ENCODE measurements around the gene ZNF846.

DNA sequence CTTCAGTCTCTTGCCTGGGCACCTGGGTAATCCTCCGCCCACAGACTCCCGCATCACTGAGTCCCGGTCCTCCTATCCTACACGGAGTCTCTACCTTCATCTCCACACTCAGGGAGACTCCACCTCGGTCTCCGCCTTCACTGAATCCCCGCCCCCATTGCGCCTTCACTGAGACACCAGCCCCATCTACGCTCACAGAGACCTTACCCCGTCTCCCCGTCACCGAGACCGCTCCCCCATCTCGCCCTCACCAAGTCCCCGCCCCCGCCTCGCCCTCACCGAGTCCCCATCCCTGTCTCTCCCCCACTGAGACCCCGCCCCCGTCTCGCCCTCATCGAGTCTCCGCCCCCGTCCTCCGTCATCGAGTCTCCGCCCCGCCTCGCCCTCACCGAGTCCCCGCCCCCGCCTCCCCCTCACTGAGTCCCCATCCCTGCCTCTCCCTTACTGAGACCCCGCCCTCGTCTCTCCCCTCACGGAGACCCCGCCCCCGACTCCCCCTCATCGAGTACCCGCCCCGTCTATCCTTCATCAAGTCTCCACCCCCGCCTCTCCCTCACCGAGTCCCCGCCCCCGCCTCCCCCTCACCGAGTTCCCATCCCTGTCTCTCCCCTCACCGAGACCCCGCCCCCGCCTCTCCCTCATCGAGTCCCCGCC is 23.1 kb upstream of the ZNF846 start:
- TF ChIP-seq, protein P1, sequence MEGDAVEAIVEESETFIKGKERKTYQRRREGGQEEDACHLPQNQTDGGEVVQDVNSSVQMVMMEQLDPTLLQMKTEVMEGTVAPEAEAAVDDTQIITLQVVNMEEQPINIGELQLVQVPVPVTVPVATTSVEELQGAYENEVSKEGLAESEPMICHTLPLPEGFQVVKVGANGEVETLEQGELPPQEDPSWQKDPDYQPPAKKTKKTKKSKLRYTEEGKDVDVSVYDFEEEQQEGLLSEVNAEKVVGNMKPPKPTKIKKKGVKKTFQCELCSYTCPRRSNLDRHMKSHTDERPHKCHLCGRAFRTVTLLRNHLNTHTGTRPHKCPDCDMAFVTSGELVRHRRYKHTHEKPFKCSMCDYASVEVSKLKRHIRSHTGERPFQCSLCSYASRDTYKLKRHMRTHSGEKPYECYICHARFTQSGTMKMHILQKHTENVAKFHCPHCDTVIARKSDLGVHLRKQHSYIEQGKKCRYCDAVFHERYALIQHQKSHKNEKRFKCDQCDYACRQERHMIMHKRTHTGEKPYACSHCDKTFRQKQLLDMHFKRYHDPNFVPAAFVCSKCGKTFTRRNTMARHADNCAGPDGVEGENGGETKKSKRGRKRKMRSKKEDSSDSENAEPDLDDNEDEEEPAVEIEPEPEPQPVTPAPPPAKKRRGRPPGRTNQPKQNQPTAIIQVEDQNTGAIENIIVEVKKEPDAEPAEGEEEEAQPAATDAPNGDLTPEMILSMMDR (IDR thresholded peaks at IDR 0.05), result no peak
- TF ChIP-seq POLR2A (IDR thresholded peaks at IDR 0.05), result no peak
